GM23248 (cell line): ENCODE data around the gene KRTAP10-11.

ENCODE experiments used
- EZH2 ChIP-seq: fragments of 200-600 bp; sonication (generic); IDR thresholded peaks from 2 replicates; pipeline ENCODE4 v1.6.1; 2018; ENCODE audit warnings: antibody characterized with exemption, mild to moderate bottlenecking; ENCODE audit not compliant: insufficient read depth, poor library complexity, severe bottlenecking
- EZH2phosphoT487 ChIP-seq: fragments of 200-600 bp; sonication (generic); IDR thresholded peaks from 2 replicates; pipeline ENCODE4 v1.6.1; 2018; ENCODE audit warnings: antibody characterized with exemption, moderate library complexity, mild to moderate bottlenecking, low read depth; ENCODE audit not compliant: insufficient read depth

GRCh38 chr21:44619886-44620285 is 26.3 kb upstream of the KRTAP10-11 start:
- TF ChIP-seq EZH2phosphoT487 (no peak), EZH2 (no peak)
